Activated T-cell treated with anti-CD3 and anti-CD28 coated beads for 24 hours (primary cell): Measurements from ENCODE around the gene ARHGEF3.

Experiments used
- DNase-seq: peaks from one replicate; pipeline ENCODE4 v3.0.0-alpha.2; 2020; ENCODE audit warnings: low read depth

ARHGEF3 gene

GRCh38 chr3:56822501-56822900, 20.8 kb upstream of the ARHGEF3 start:
- DNase-seq, result no peak

DNA sequence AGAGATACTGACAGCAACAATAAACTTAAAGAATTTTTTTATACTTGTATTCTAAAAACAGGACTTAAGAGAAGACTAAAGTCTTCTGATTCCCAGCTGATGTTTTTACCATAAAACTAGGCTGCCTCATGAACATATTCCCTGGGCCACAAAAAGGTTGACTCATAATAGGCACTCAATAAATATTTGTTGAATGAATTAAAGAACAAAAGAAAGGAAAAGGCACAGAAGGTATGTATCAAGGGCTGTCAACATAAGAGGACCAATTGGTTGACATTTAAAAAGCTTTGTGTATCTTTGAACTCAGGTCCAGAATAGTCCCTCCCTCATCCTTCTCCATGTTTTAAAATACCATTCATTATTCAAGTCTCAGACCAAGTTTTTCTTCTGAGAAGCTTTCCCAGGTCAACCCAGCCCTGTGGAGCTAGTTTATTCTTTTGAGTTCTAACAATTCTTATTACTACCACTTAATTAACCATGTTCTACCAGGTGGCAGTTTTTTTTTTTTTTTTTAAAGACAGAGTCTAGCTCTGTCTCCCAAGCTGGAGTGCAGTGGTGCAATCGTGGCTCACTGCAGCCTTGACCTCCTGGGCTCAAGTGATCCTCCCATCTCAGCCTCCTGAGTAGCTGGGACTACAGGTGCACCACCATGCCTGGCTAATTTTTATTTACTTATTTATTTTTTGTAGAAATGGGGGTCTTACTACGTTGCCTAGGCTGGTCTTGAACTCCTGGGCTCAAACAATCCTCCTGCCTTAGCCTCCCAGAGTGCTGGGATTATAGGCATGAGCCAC, 17.5 kb upstream of the ARHGEF3 start:
- DNase-seq, result no peak

- no peak for DNase-seq
Measured at GRCh38 chr3:56818156-56818985, 16.6 kb upstream of the ARHGEF3 start.

DNA sequence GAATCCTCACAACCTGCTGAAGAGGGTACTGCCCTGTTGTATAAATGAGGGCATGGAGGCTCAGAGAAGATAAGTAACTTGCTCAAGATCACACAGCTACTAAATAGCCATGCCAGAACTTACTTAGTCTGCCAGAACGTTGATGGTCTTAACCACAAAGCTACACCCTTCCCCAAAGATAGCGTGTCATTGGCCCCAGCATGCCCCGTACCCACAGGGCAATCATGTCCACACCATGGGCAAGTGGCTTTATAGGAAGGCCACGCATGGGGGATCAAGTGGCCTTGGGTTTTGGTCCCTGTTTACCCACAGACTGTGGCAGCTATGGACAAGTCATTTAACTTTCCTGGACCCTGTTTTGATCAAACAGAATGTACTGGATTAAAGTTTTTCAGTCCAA, 15.9 kb upstream of the ARHGEF3 start:
- DNase-seq, result no peak

- no peak for DNase-seq
Measured at GRCh38 chr3:56816061-56816460, 14.3 kb upstream of the ARHGEF3 start.

- DNase-seq, result no peak
Measured at GRCh38 chr3:56815589-56815988, 13.8 kb upstream of the ARHGEF3 start.

DNA sequence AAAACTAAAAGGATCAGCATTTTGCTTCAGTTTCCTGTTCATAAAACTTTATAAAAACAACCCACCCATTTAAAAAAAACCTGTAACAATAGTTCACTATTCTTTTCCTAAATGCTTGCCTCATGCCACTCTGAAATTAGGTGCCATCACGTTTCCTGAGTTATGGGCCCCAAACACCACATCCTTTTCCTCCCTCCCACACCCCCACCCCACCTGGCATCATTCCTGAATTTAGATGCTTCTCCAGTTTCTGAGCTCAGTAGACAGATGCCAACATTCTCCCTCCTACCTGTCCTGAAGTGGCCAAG, 11.9 kb upstream of the ARHGEF3 start:
- DNase-seq, result no peak

DNA sequence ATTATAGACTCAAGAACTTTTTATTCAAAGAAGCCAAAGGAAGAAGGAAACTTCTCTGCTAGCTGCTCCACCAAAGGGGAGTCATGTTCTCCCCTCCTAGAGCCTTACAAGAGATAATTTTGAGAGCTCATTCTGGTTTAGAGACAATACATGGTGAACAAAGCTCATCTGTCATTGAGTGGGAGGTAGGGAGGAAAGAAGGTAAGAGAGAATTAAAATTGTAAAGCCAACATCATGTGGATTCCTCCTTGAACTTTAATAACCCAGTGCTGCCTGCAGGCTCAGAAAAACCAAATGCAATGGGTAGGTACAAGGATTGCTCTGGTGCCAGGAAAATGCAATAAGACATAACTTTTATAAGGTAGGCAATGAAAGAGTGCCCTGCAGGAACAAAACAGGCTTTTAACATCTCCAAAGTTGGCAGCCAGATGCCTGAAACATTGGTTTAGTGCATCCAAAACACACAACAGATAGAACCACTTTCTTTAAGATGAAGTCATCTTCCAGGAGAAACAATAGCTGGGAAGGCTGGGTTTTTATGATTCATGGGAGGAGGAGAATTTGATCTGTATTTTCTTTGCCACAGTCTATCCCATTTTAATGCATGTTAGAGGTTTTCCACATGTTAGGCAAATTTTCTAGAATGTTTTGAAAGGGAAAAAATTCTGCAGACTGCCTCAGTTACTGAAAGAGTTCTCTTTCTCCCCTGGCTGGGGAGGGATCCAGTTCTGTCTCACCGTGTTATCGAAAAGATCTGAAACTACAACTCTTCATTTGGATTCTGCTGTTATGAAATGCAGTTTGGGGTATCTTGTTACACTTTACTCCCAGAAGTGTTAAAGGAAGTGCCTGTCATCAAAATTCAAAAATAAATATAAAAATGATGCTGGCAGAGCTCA, 11.3 kb upstream of the ARHGEF3 start:
- no peak for DNase-seq

GRCh38 chr3:56811546-56812202, 9.9 kb upstream of the ARHGEF3 start:
- no peak for DNase-seq

DNA sequence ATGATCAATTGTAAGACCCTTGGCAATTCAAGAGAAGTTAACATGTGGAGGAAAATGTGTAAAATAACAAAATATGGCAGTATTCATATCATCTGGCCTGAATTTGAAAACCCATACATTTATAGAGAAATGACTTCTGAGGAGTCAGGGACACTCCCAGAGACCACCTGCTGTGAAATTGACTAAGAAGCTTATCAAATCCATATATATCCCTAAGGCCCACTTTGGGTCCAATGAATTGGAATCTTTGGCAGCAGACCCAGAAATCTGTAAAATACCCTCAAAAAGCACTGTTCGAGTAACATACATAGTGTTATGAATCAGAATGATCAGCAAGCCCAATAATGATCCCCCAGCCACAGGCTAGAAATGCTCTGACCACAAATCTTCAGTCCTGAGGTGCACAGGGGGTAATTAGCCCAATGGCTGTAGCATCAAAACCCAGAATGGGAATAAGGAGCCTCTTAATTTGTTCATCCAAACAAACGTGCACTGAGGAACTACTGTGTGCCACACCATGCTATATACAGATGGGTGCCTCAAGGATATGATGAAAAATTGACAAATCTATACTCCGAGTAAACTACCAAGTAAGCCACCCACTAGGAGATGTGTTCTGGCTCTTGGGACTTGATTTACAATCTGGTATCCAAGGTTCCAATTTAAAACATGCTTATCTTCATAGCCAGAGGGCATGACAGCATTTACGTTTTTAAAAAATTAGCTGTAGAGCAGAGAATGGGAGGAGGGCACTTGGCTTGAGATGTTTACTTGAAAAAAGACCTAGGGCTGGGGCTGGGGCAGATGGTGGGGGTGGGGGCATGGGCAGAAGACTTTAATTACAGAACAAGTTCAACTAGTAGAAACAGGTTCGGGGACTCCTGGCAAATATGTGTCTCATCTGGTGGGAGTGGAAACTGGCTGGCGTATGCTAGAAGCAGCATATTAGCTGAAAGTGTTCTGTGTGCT, 9.1 kb upstream of the ARHGEF3 start:
- no peak for DNase-seq

GRCh38 chr3:56806407-56806806, 4.7 kb upstream of the ARHGEF3 start:
- DNase-seq, result no peak

DNA sequence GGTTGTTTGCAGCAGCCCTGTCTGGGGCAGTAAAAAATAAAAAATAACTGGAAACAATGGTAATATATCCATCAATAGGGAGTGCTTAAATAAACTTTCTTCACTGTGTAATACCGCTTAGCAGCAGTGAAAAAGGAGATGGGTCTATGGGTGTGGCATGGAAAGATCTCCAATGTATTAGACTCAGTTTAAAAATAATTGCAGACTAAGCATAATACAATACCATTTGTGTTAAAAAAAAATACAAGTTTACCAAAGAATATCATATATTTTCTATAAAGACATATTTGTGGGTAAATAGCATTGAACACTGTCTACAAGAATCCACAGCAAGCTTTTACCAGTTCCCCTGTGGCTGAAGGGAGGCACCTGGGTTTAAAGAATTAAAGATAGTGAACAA, 1.0 kb upstream of the ARHGEF3 start:
- DNase-seq, result no peak

GRCh38 chr3:56802378-56802745, 613 bp upstream of the ARHGEF3 start:
- DNase-seq, result no peak

GRCh38 chr3:56800832-56801661, 702 bp downstream of the ARHGEF3 start:
- no peak for DNase-seq

GRCh38 chr3:56800130-56800831, 1.5 kb downstream of the ARHGEF3 start:
- DNase-seq, result peak; percentile 70

GRCh38 chr3:56799251-56799882, 2.4 kb downstream of the ARHGEF3 start:
- no peak for DNase-seq

GRCh38 chr3:56796996-56797395, 4.8 kb downstream of the ARHGEF3 start:
- no peak for DNase-seq

- no peak for DNase-seq
Measured at GRCh38 chr3:56796202-56796601, 5.5 kb downstream of the ARHGEF3 start.

GRCh38 chr3:56795829-56796185, 5.9 kb downstream of the ARHGEF3 start:
- no peak for DNase-seq
